ENCODE measurements around the gene KCNH5.

The KCNH5 gene

GRCh38 chr14:62743560-62743959 is 301.7 kb downstream of the KCNH5 start:
- no peak for TF ChIP-seq CTCF (conservative IDR thresholded peaks at IDR 0.05; ENCODE audit: low read depth, low read length)
- no peak for DNase-seq (ENCODE audit: low read depth)
- no peak overlapping the region for H3K4me3 ChIP-seq (ENCODE audit: low read length)

- DNase-seq (ENCODE audit: low read depth), result no peak
- TF ChIP-seq CTCF (conservative IDR thresholded peaks at IDR 0.05; ENCODE audit: low read depth, low read length), result no peak
- no peak overlapping the region for H3K4me3 ChIP-seq (ENCODE audit: low read length)
Observed at GRCh38 chr14:62743118-62743517, 302.1 kb downstream of the KCNH5 start.

- H3K4me3 ChIP-seq (ENCODE audit: low read length), result no peak overlapping the region
- no peak for DNase-seq (ENCODE audit: low read depth)
- no peak for TF ChIP-seq CTCF (conservative IDR thresholded peaks at IDR 0.05; ENCODE audit: low read depth, low read length)
Observed at GRCh38 chr14:62739647-62740046, 305.6 kb downstream of the KCNH5 start.

GRCh38 chr14:62736048-62737043 is 308.9 kb downstream of the KCNH5 start:
- no peak for TF ChIP-seq CTCF (conservative IDR thresholded peaks at IDR 0.05; ENCODE audit: low read depth, low read length)
- no peak for DNase-seq (ENCODE audit: low read depth)
- no peak overlapping the region for H3K4me3 ChIP-seq (ENCODE audit: low read length)

- H3K4me3 ChIP-seq (ENCODE audit: low read length), result no peak overlapping the region
- TF ChIP-seq CTCF (conservative IDR thresholded peaks at IDR 0.05; ENCODE audit: low read depth, low read length), result no peak
- DNase-seq (ENCODE audit: low read depth), result no peak
Observed at GRCh38 chr14:62734831-62735230, 310.4 kb downstream of the KCNH5 start.

GRCh38 chr14:62722406-62722805 is 322.9 kb downstream of the KCNH5 start:
- no peak for DNase-seq (ENCODE audit: low read depth)
- no peak for TF ChIP-seq CTCF (conservative IDR thresholded peaks at IDR 0.05; ENCODE audit: low read depth, low read length)
- no peak overlapping the region for H3K4me3 ChIP-seq (ENCODE audit: low read length)

GRCh38 chr14:62718629-62719028 is 326.6 kb downstream of the KCNH5 start:
- no peak for DNase-seq (ENCODE audit: low read depth)
- H3K4me3 ChIP-seq (ENCODE audit: low read length), result no peak overlapping the region
- TF ChIP-seq CTCF (conservative IDR thresholded peaks at IDR 0.05; ENCODE audit: low read depth, low read length), result no peak
